Erythroblast (primary cell): ENCODE results near the gene CDH13.

Experiments used
- GATA1 ChIP-seq: IDR thresholded peaks from 2 replicates; pipeline ENCODE4 v1.6.1; 2011; ENCODE audit warnings: low read depth, mild to moderate bottlenecking, control low read depth, low read length, moderate library complexity
- POLR2A ChIP-seq: IDR thresholded peaks from 2 replicates; pipeline ENCODE4 v1.6.1; 2011; ENCODE audit warnings: mild to moderate bottlenecking, low read length

GRCh38 chr16:83439412-83439811 is 812.6 kb downstream of the CDH13 start:
- TF ChIP-seq POLR2A (no peak), GATA1 (no peak)
